HG03571 (cell line): ENCODE results near the gene GNAI1.

ENCODE experiments used
- ATAC-seq: cut with Tn5 transposase; IDR thresholded peaks from one replicate; pipeline ENCODE4 v1.9.1; 2021; ENCODE audit not compliant: unreplicated experiment

Gene GNAI1

DNA sequence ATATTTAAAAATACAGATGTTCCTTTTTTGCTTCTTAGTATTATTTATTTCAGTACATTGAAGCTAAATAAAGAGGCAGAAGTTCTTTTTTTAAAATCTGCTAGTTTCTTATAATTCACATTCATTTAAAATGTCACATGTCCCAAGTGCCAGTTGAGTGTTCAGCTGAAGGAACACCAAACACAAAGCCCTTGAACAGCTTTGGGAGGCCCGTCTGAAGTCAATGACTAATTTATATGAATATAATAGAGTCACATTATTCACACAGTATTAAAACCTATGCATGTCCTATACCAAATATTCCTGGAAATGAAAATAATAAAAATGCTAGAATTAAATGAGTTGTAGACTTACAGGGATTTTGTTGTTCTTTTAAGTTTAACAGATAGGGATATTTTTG lies 70.3 kb downstream of the GNAI1 start:
- ATAC-seq = no peak

DNA sequence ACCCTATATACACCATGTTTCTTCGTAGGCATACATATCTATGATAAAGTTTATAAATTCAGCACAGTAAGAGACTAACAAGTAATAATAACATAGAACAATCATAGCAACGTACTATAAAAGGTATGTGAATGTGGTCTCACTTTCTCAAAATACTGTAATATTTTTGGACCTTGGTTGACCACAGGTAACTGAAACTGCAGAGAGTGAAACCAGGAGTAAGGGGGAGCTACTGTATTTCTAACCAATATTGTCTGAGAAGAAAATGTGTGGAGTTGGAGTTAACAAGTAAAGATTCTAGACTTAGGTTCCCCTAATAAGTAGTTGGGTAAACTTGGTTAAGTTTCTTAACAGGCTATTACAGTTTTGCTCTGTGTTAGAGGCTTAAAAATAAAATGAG lies 72.1 kb downstream of the GNAI1 start:
- ATAC-seq = peak; percentile 78

DNA sequence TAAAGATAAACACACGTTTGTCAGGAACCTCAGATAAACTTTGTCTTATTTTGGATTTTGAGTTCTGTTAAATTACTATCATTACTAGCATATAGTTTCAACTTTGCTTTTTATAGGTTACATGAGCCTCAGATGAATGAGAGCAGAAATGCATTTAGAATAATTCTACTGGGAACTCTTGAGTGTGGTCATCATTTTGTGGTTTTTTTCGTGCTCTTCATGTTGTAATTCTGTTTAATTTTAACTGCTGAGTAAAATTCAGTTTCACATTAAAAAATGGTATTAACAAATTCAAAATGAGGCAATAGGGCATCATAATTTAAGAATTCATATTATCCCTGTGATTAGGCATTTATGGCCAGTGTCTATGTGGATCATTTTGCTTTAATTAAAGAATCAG lies 72.9 kb downstream of the GNAI1 start:
- ATAC-seq = no peak

DNA sequence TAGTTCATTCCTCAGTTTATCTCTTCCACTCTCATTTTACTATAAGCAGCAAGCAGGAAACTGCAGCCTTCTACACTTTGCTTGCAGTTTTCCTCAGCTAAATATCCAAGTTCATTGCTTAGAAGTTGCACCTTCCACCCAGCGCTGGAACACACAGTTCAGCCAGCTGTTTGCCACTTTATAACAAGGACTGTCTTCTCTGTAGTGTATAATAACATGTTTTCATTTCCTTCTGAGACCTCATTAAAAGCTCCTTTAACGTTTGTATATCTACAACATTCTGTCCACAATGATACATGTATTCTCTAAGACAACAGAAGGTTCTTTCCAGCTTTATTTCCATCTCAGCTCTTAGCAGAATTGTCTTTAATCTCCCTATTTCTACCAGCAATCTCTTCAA lies 74.1 kb downstream of the GNAI1 start:
- ATAC-seq = no peak

DNA sequence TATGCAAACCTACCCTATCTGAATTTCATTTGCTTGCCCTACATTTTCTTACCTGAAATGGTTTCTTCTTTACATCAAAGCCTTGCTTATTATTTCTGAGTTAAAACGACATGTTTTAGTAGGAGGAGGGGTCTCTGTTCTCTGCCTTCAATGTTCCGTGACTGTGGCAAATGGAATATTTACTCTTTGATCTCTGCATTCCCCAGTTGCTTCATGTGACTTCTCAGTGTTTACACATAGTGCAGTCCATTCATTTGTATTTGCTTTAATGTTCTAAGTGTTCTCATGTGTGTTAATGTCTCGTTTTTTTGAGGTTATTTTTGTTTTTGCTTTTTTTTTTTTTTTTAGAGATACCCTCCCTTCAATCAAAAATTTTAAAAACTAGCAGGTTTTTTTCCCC lies 75.8 kb downstream of the GNAI1 start:
- no peak for ATAC-seq

DNA sequence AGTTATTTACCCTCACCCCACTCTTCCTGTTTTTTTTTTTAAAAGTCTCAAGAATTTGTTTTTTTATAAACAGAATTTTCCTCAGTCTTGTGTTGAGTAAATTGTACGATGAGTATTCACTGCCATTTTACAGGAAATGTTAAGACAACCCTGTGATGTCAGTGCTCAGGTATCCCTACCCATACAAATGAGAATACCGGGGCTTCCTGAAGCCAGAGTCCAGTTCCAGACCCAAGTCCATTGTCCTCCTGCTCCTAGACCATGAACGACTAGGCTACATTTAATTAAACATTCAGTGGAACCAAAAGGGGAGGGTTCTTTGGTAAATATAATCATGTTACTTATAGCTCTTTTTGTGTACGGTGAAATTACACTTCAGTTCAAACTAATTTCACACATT lies 79.2 kb downstream of the GNAI1 start:
- ATAC-seq = no peak

DNA sequence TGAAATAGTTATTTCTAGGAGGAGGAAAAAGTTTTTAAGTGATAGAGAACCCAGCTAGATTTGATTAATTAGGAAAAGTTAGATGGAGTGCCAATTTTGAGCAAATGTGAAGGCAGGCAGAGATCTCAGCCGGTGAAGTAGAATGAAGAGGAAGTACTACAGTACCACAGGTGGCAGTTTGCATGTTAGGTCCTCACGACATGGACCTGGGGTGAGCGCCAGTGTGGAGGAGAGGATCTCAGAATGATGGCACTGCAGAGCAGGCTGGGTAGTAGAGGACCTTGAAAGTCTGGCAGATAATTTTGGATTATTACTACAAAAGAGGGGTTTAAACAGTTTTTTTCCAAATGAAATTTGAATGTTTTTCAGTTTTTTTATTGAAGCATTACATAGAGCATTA lies 81.1 kb downstream of the GNAI1 start:
- ATAC-seq = no peak

DNA sequence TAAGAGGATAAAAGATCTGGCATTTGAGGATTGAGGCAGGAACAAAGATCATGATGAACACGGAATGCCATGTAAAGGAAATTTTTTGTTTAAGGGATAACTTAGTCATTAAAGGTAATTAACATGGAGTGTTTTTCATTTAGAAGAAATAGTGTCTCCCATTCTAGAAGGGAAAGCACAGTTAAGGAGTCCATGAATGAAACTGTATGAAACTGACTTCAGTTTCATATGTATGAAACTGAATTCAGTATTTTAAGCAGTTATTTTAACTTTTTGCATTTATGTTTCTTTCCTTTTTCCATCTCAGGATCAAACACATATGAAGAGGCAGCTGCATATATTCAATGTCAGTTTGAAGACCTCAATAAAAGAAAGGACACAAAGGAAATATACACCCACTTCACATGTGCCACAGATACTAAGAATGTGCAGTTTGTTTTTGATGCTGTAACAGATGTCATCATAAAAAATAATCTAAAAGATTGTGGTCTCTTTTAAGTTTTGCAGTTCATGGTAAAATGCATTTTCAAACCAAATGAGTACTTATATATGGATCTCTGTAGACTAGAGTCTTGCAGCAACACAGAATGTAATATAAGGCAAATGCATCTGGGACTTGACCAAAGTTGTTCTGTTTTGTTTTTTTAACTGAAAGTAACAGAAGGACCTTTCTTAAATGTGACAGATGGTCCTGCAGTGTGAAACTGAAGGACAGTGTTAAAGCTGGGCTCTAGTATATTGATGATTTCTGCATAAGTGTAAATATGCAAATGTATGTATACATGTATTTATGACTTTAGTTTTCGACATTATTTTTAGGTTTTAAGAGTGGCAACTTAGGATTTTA lies 82.6 kb downstream of the GNAI1 start:
- ATAC-seq = no peak

DNA sequence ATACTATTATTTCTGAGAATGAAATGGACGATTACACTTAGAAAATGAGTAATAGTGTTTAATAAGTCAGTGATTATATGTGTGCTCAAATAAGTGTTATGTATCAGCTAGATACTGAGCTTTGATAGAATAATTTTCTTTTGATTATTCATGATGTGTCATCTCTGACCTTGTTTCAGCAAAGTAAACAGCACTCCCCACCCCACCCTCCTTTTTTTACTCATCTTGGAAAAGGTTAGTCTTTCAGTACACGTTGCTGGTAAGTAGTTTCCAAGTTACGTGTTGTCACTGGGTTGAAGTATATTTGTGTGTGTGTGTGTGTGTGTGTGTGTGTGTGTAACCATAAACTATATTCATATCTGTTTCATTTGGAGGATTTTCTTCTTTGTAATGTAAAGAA lies 84.1 kb downstream of the GNAI1 start:
- no peak for ATAC-seq

DNA sequence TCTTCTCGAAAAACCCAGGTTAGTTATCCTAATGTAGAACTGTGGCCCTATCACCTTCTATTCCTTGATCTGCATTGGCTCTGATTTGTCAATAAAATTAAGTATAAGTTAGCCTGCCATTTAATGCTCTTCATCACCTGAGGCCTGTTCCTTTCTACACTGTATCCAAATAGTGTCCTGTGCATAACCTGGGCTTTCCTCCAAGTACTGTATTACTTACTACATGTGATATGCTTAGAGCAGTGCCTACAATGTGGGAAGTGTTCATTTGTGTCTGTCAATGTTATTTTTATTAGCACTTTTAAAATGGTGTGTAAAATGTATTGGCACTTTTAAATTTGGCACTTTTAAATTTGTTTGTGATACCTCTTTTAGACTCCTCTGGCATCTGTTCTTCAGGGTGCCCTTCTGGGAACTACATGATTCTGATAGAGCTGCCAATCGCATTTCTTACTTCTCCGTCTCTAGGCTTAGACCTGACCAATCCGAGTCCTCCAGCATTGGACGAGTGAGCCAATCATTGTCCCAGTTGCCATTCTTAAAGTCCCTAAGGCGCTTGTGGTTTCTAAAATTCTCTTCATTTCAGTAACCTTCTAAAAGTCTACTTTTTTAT lies 85.5 kb downstream of the GNAI1 start:
- ATAC-seq = no peak

DNA sequence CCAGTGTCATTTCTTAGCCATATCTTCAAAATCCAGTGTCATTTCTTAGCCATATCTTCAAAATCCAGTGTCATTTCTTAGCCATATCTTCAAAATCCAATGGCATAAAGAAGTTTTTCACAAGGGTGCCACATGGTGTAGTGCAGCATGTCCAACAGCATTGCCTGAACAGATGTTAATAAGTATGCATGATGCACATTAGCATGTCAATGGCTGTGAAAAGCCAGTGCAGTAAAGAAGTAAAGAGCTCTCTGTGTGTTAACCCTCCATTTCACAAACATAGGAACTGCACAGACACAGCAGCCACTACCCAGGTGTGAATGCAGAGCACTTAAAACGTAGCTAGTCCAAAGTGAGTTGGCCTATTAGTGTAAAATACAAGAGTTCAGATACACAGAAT lies 89.8 kb downstream of the GNAI1 start:
- ATAC-seq = no peak

DNA sequence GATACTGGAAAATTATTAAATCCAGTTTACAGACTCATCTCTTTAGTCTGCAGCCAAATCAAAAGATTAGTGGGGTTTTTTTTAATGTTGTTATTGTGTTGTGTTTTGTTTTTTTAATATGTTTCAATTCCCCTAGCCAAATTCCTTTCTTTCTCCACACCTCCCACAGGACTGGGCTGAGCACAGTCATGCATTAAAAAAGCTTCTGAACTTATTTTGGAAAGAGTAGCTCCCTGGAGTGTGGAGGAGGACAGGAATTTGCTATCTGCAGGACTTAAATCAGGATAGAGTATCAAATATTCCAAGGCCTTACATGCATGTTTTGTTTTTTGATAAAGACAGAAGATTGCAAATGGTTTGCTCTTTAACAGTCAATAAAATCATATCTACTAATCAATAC lies 90.7 kb downstream of the GNAI1 start:
- ATAC-seq = no peak

DNA sequence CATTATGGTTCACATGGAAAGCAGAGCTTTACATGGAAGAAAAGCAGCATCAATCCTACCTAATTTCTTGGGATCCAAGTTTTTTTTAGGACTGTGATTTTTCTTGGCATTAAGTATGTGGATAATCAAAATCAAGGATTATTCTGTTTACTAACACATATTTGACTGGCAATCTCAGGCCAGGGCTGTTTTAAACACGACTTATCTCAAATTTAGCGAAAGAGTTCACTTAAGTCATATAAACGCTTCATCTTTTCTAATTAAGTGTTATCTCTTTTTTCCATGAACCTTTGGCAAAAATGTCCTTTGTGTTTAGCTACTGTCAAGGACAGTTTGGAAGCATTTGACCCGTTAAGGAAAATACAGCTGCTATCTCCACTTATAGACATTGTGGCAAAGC lies 92.0 kb downstream of the GNAI1 start:
- no peak for ATAC-seq

DNA sequence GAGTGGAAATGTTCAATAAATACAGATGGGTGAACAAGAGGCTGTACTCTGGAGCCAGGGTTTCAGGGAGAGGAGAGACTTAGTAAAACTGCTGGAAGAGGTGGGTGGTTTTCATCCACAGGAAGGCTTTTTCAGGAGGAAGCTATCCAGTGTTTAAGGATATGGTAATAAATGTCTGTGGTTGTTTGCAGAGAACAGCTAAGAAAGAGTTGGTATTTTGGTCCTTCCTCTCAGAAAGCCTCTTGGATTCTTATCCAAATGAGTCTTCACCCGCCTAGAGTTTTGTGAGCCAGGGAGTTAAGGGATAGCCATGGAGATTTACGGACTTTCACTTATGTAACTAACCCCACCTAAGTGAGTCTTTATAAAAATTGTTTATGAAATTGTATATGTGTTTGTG lies 95.7 kb downstream of the GNAI1 start:
- no peak for ATAC-seq

DNA sequence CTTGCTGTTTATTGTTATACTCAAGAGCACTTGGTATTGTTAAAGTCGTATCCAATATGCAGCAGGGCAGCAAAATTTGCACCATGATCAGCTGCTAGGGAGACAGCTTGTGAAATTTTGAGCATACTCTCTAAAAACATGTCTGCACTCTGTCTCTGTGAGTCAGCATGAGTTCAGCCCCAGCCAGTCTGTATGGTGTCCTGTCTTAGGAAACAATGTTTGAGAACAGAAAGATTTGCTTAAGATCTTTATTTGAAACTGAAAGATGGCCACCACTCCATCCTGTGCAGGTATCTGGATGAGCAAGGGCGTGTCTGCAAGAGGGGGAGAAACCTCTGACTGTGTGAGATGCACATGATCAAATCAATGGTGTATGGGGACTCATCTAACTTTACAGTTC lies 97.1 kb downstream of the GNAI1 start:
- ATAC-seq = no peak

DNA sequence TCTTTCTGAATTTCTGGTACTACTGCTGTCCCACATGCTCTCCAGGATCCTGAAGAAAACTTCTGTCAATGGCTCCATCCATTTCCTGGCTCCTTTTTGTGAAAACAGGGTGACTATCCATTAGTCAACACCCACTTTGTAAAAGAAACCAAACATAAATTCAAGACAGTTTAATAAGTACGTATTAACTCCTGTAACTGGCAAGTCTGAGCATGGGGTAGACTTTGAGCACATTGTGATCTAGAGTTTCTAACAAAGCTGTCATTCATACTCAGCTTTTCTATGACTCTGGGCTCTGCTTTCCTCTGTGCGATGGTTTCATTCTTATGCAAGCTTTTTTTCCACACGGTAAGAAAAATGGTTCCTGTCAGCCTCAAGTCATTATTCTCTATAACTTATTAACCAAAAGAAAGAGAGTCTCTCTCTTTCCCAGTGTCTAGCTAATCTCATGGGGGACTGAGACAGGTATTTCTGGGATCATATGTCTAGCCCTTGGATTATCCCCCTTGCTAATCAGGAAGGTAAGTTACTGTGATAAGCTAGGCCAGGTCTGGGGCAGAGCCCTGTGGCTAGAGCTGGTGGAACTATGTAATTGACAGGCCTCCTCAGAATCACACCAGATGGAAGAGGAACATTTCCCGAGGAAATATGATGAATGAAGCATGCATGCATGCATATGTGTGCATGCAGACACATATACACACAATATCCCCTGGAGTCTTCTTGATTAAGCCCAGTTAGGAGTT lies 98.5 kb downstream of the GNAI1 start:
- ATAC-seq = no peak

DNA sequence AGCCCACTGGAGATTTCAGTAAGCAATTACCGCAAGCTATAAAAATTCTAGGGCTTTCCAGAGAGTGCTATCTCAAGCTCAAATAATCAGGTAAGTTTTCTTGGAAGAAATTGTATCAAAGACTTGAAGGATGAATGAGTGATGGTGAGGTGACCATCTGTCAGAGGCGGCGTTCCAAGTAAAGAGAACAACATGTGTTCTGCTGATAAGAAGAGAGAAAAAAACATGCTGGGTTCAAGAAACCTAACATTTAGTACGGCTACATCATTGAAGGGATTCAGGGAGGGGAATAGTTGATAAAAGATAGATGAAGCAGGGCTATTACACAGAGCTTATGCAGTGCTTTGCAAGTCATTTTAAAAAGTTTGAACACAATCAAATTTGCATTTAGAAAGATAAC lies 100.7 kb downstream of the GNAI1 start:
- ATAC-seq = no peak

DNA sequence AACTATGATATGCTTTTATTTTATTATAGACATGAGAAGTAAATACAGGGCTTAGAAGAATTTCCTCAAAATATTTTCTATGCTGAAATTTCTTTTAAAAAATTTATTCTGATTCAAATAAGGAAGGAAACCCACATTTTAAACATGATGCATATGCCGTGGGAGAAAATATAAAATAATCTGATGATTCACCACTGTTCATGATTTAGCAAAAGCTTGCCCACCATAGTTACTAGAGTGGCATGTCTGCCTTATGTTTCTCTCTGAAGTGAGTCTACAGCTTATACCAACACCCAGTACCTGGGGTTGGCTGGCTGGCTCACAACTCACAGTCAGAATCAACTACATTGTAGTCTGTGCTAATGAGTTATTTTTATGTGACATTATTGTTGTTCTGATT lies 102.0 kb downstream of the GNAI1 start:
- ATAC-seq = no peak

DNA sequence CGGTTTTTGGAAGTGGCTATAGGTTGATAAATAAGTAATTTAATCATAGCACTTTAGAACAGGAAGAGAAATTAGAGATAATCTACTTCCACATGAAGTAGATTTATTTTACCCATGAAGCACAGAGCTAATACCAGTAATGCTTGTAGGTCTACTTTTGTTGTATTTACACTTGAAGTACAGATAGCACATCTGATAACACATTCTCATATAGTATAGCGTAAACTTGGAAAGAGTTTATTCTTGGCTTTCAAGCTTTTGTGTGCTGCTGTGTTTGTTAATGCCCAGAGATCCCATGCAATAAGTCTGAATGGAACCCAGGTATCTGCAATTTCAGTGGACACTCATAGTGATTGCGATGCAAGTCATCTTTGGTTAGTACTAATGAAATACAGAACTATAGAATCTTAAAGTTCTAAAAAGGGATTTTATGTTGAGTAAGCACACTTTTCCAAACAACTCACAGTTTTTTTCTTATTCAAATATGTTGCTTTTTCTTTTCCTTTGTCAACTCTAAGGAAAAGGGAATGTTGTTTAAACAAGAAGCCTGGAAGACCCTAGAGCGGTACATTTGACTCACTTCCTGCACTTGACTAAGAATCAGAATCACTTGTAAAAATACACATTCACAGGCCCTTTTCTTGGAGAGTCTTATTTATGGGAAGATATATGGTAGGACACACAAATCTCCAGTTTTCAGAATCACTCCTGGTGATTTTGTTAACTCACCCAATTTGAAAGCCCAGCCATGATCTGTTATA lies 105.8 kb downstream of the GNAI1 start:
- ATAC-seq = no peak

DNA sequence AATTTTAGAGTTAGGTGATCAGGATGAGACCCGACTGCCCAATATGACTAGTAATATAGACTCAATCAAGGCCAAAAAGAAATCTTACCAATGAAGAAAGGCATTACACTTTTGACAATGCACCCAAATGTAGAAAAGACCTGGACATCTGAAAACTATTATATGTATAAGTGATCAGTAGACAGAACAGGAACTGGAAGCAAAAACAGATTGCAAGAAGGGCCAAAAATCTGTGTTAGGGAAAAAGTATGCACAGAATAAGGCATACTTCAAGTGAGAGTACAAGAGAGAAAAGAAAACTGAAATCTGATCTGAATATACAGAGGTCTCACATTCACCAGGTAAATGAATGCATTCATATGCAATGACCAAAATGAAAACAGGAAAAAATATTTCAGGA lies 107.0 kb downstream of the GNAI1 start:
- no peak for ATAC-seq

DNA sequence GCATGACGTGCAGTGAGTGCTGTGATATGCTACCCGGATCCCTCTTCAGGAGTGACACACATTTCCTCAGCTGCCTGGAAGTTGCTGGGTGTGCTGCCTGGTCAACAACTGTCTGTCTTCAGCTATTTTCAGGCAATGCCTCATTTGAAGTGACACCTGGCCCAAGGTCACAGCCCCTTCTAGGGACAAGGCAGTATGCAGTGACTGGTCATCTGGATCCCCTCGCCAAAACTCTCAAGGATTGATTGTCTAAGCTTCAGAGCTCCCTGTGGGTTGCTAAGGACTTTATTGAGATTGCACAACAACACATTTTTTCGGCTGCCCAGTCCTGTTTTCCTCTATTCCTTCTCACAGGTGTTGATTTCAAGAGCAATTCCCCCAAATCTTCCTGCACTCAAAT lies 108.8 kb downstream of the GNAI1 start:
- ATAC-seq = no peak
